Sigmoid colon (tissue), 7 donors: ENCODE measurements around the gene NECTIN1. TPM values are rescaled to one million over a fixed set of nuclear protein-coding genes. Genes with fewer than 3 reads are reported as not detected.

Experiments used
- DNase-seq: peaks from one replicate; pipeline ENCODE4 v3.0.0-alpha.2; 2019
- H3K27ac ChIP-seq, 4 donors: fragments of 200-600 bp; sonication (generic); one replicate each; pipeline ENCODE4 v1.5.1; 2016 to 2019; ENCODE audit warnings: mild to moderate bottlenecking in 1 of 4
- H3K27me3 ChIP-seq, 3 donors: fragments of 200-600 bp; sonication (generic); one replicate each; pipeline ENCODE4 v1.5.1; 2019; ENCODE audit warnings: mild to moderate bottlenecking in 1 of 3
- H3K36me3 ChIP-seq, 4 donors: fragments of 200-600 bp; sonication (generic); one replicate each; pipeline ENCODE4 v1.5.1; 2016 to 2019
- H3K4me1 ChIP-seq, 4 donors: fragments of 200-600 bp; sonication (generic); one replicate each; pipeline ENCODE4 v1.5.1; 2017 to 2019
- H3K4me3 ChIP-seq, 4 donors: fragments of 200-600 bp; sonication (generic); one replicate each; pipeline ENCODE4 v1.5.1; 2017 to 2019; ENCODE audit warnings: mild to moderate bottlenecking in 2 of 4, moderate library complexity in 1 of 4
- H3K9me3 ChIP-seq, 4 donors: fragments of 200-600 bp in 3 of 4; sonication (generic) in 3 of 4; one replicate each; pipeline versions ENCODE4 v1.5.1 to v1.6.1; 2013 to 2019
- CTCF ChIP-seq, 4 experiments: fragments of 450-650 bp in 3 of 4; fragments of 200-600 bp in 1 of 4; IDR thresholded peaks; one replicate each; pipeline ENCODE4 v1.5.1; 2016 to 2019; ENCODE audit warnings: antibody characterized with exemption in 4 of 4, mild to moderate bottlenecking in 3 of 4, moderate library complexity in 2 of 4
- EP300 ChIP-seq, 4 donors: sonication (generic); formaldehyde crosslinking; IDR thresholded peaks; one replicate each; pipeline ENCODE4 v1.6.1; 2017; ENCODE audit warnings: antibody characterized with exemption in 4 of 4
- POLR2A ChIP-seq, 2 donors: fragments of 450-650 bp; IDR thresholded peaks; one replicate each; pipeline ENCODE4 v1.6.1; 2016; ENCODE audit warnings: antibody characterized with exemption in 2 of 2, mild to moderate bottlenecking in 2 of 2, moderate library complexity in 2 of 2
- POLR2AphosphoS5 ChIP-seq, 4 donors: sonication (generic); formaldehyde crosslinking; IDR thresholded peaks; one replicate each; pipeline ENCODE4 v1.6.1; 2017; ENCODE audit warnings: antibody characterized with exemption in 4 of 4
- WGBS, 2 donors: extraction: QIAGEN DNeasy Blood & Tissue Kit; methylation state at CpG; one replicate each; pipeline ENCODE4 v1.1.7; 2013; 5-methylcytosine and 5-hydroxymethylcytosine counted together
- intact Hi-C: fragments of 100-400 bp; cut with DNase I; formaldehyde crosslinking; loops from one replicate; pipeline ENCODE4 v1.15.1; 2023
- polyA plus RNA-seq, 3 donors: library from polyadenylated mRNA; stranded (reverse); fragments of 200-250 nt; gene quantifications; one replicate each; pipeline ENCODE4 v1.2.3, GENCODE V29; 2013
- total RNA-seq, 4 donors: library from RNA; depleted of rRNA; stranded (reverse); fragments of >200 nt; gene quantifications; one replicate each; pipeline ENCODE4 v1.1.0, GENCODE V29; 2016
- donor health status: healthy with polysubstance abuse.
- donor health status: Bipolar disorder and iron deficiency.
- donor health status: healthy.

Gene NECTIN1
- total and polyA plus RNA-seq, 7 donors: 0.16 to 19.0 (median 1.7) TPM

DNA sequence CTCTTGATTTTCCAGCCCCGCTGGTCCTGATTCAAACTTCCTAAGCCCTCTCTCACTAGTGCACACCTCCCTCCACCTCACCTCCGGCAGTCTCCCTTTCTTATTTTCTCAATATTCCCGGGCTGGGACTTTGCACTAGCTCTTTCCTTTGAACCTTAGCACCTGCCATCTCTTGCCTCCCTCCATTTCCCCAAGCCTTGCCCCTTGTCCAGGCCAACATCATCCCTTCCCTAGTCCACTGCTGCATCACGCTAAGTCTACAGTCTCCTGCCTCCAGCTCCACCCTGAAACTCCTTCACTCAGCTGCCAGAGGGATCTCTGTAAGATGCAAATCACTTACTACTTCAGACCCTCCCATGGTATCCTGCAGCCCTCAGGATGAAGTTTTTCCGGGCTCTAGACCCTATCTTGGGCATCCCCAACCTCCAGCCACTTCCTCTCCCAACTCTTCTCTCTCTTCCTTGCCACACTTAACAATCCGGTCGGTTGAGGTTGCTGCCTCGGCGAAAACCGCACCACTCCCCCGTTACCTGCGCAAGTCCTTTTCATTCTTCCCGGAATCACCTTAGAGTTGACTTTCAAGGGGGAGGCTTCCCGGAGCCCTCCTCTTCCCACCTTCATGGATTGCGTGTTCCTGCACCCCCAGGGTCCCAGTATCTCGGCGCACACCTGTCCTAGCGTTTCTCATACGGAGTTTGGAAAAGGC lies 42.7 kb downstream of the NECTIN1 start:
- WGBS, 2 donors: 90 to 93% methylated on average over 19 of the region's 19 CpGs

DNA sequence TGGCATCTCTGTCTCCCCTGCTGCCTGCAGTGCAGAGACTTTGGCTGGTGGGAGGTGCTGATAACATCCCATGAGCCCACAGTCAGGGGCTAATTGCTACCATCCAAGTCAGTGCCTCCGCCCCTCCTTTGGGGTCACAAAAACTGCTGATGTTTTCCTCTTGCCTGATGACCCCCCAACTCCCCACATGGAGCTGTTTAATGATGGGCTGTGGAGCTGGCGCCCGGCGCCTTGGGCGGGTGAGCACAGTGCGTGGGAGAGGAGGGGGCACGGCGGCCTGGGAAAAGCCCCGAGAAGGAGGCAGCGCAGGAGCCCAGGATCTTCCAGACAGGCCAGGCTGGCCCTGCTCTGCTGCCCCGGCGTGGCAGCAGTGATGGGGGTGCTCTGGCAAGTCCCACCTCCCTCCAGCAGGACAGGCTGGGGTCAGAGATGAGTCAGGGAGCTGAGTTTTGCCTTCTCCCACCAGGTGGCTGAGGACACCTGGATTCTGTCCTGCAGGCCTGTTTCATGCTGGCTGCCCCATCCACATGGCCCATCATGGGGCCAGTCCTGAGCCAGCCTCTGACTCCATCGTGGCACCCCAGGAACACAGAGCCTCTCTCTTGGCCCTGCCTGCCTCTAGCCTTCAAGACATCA lies 43.8 kb downstream of the NECTIN1 start:
- no peak overlapping the region for H3K4me3 ChIP-seq
- peaks cover 0 to 6% (median 3%) of the 10 kb centered on the region in 4 donors for H3K4me1 ChIP-seq
- intact Hi-C loops: no loop called here
- 93 to 95% methylated on average over 13 of the region's 13 CpGs for WGBS, 2 donors
- no peaks in the 10 kb centered on the region for H3K36me3 ChIP-seq
- TF ChIP-seq CTCF (IDR thresholded peaks at IDR 0.05) (no peak), POLR2AphosphoS5 (IDR thresholded peaks at IDR 0.05) (no peak), EP300 (IDR thresholded peaks at IDR 0.05) (no peak), POLR2A (IDR thresholded peaks at IDR 0.05) (no peak)
- no peak for DNase-seq
- no peak overlapping the region for H3K27ac ChIP-seq
- H3K27me3 ChIP-seq: no peaks in the 10 kb centered on the region
- no peaks in the 10 kb centered on the region for H3K9me3 ChIP-seq

More for the DNA sequence above, 42.7 kb downstream of the NECTIN1 start:
- H3K27ac ChIP-seq: no peak overlapping the region
- DNase-seq: no peak
- intact Hi-C loops: no loop called here
- no peaks in the 10 kb centered on the region for H3K27me3 ChIP-seq
- TF ChIP-seq POLR2AphosphoS5 (IDR thresholded peaks at IDR 0.05): no peak
- TF ChIP-seq CTCF (IDR thresholded peaks at IDR 0.05): no peak
- no peak for TF ChIP-seq POLR2A (IDR thresholded peaks at IDR 0.05)
- no peak for TF ChIP-seq EP300 (IDR thresholded peaks at IDR 0.05)
- no peaks in the 10 kb centered on the region for H3K36me3 ChIP-seq
- no peak overlapping the region for H3K4me3 ChIP-seq
- H3K9me3 ChIP-seq: no peaks in the 10 kb centered on the region
- H3K4me1 ChIP-seq: no peaks in the 10 kb centered on the region

- intact Hi-C loops: no loop called here
- H3K9me3 ChIP-seq: no peaks in the 10 kb centered on the region
- DNase-seq: no peak
- no peak overlapping the region for H3K4me3 ChIP-seq
- H3K4me1 ChIP-seq: peaks cover 0 to 6% (median 3%) of the 10 kb centered on the region in 4 donors
- 71 to 79% methylated on average over 15 of the region's 15 CpGs for WGBS, 2 donors
- H3K36me3 ChIP-seq: no peaks in the 10 kb centered on the region
- H3K27ac ChIP-seq: no peak overlapping the region
- TF ChIP-seq CTCF (IDR thresholded peaks at IDR 0.05): no peak
- no peak for TF ChIP-seq POLR2AphosphoS5 (IDR thresholded peaks at IDR 0.05)
- no peak for TF ChIP-seq POLR2A (IDR thresholded peaks at IDR 0.05)
- no peak for TF ChIP-seq EP300 (IDR thresholded peaks at IDR 0.05)
- no peaks in the 10 kb centered on the region for H3K27me3 ChIP-seq
Measured at GRCh38 chr11:119684361-119685110, 44.5 kb downstream of the NECTIN1 start.

DNA sequence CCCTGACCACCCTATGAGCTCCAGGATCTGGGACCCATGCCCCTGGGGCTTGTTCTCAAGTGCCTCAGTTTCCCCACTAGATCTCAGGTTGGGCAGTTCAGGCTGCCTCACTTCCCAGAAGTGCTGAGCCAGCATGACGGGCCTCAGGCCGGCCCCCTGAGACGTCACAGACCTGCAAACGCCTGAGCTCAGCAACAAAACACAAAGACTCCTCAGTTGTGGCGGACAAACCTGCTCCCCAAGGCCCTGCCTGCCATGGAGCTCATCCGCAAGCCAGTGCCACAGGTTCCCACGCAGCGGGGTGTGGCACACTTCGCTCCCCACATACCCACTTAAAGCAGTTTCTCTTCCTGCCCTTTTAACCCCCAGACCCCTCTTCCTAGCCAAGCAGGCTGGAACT lies 45.2 kb downstream of the NECTIN1 start:
- DNase-seq: no peak

More for the DNA sequence above, 45.2 kb downstream of the NECTIN1 start:
- no peaks in the 10 kb centered on the region for H3K36me3 ChIP-seq
- no peak overlapping the region for H3K27ac ChIP-seq
- no peak for TF ChIP-seq EP300 (IDR thresholded peaks at IDR 0.05)
- TF ChIP-seq POLR2AphosphoS5 (IDR thresholded peaks at IDR 0.05): no peak
- no peak for TF ChIP-seq CTCF (IDR thresholded peaks at IDR 0.05)
- TF ChIP-seq POLR2A (IDR thresholded peaks at IDR 0.05): no peak
- H3K4me1 ChIP-seq: peaks cover 0 to 6% (median 3%) of the 10 kb centered on the region in 4 donors
- no peaks in the 10 kb centered on the region for H3K27me3 ChIP-seq
- WGBS, 2 donors: 76 to 85% methylated on average over 9 of the region's 9 CpGs
- intact Hi-C loops: no loop called here
- no peak overlapping the region for H3K4me3 ChIP-seq
- no peaks in the 10 kb centered on the region for H3K9me3 ChIP-seq
